NCI-H2171 (cell line): ENCODE data around the gene BMX.

Experiments used
- DNase-seq: peaks from one replicate; lab custom pipeline; 2025; lab: John Stamatoyannopoulos, UW

BMX gene

DNA sequence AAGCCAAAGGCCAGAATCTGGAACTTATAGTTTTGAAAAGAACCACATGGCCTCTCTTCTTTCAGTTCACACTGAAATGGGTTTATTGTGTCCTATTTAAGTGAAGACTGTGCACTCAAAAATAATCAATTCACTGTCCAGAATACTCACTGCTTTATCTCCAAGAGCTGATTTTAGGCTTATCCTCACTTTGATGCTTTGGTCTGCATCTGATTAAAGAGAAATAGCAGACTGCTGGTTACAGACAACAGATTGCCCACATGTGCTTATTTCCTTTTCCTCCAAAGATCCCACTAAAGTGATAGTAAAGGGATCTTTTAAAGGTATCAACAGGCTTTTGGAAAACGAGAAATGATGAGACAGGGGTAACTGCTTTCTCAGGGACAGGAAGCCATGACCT, 69.5 kb downstream of the BMX start:
- no peak for DNase-seq

- no peak for DNase-seq
Measured at GRCh38 chrX:15574017-15574416, 73.4 kb downstream of the BMX start.

DNA sequence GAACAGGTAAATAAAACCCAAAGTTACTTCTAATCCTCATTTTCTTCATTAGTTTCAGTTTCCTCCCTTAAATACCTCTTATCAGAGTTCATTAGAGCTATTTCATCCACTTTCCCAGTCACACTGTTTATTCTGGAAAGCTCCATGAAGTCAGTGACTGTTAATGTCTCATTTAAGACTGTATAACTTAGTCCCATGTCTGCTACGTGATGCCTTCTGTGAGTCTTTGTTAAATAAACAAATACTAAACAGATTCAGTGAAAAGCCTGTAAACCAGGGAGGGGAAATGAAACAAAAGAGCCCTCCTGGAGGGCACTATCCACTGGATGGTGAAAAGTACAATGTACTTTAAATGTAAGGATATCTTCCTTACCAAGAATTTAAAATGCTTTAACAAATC, 75.4 kb downstream of the BMX start:
- DNase-seq = no peak

GRCh38 chrX:15579778-15580747, 79.5 kb downstream of the BMX start:
- DNase-seq = no peak

- DNase-seq = no peak
Measured at GRCh38 chrX:15594371-15594770, 93.8 kb downstream of the BMX start.

GRCh38 chrX:15598026-15598425, 97.4 kb downstream of the BMX start:
- DNase-seq = no peak

DNA sequence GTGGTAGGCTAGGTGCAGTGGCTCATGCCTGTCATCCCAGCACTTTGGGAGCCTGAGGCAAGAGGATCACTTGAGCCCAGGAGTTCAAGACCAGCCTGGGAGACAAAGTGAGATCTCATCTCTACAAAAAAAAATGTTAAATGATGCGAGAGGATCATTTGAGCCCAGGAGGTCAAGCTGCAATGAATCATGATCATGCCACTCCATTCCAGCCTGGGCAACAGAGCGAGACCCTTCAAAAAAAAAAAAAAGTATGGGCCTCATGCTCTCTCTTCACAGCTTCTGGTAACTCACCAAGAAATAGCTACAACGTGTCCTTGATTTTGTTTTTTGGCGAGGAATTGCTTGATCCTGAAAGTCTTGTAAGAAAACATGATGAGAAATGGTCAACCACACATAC, 98.9 kb downstream of the BMX start:
- no peak for DNase-seq

- DNase-seq = no peak
Measured at GRCh38 chrX:15600049-15600448, 99.4 kb downstream of the BMX start.

GRCh38 chrX:15600745-15601144, 100.1 kb downstream of the BMX start, which contains the start of gene ACE2:
TSS of gene ACE2 (minus strand) at chrX:15600960. CDS start at chrX:15600911, 49 bp downstream.
- DNase-seq = no peak

GRCh38 chrX:15601932-15602331, 101.3 kb downstream of the BMX start:
- no peak for DNase-seq

GRCh38 chrX:15602761-15603160, 102.2 kb downstream of the BMX start:
- no peak for DNase-seq

- no peak for DNase-seq
Measured at GRCh38 chrX:15605226-15605625, 104.6 kb downstream of the BMX start.
